ENCODE data around the gene MRPL12.

The MRPL12 gene

GRCh38 chr17:81741594-81742452 is 38.7 kb downstream of the MRPL12 start:
- DNase-seq, result no peak
